Activated naive CD4-positive, alpha-beta T cell treated with anti-CD3 and anti-CD28 coated beads, Interleukin-2, amount 50 U/mL, for 24 hours (primary cell): ENCODE results near the gene CALHM4.

Experiments
- H3K27ac Mint-ChIP-seq: one replicate; pipeline ENCODE4 v1.8.0; 2021; ENCODE audit warnings: mild to moderate bottlenecking, mixed read lengths
- H3K27me3 Mint-ChIP-seq: one replicate; pipeline ENCODE4 v1.8.0; 2021; ENCODE audit warnings: mixed read lengths
- H3K36me3 Mint-ChIP-seq: one replicate; pipeline ENCODE4 v1.8.0; 2021; ENCODE audit warnings: mixed read lengths
- H3K4me1 Mint-ChIP-seq: one replicate; pipeline ENCODE4 v1.8.0; 2021; ENCODE audit warnings: mixed read lengths
- H3K4me3 Mint-ChIP-seq: one replicate; pipeline ENCODE4 v1.8.0; 2021; ENCODE audit warnings: mild to moderate bottlenecking, mixed read lengths
- H3K9me3 Mint-ChIP-seq: one replicate; pipeline ENCODE4 v1.8.0; 2021; ENCODE audit warnings: mixed read lengths

The CALHM4 gene, protein sequence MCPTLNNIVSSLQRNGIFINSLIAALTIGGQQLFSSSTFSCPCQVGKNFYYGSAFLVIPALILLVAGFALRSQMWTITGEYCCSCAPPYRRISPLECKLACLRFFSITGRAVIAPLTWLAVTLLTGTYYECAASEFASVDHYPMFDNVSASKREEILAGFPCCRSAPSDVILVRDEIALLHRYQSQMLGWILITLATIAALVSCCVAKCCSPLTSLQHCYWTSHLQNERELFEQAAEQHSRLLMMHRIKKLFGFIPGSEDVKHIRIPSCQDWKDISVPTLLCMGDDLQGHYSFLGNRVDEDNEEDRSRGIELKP

DNA sequence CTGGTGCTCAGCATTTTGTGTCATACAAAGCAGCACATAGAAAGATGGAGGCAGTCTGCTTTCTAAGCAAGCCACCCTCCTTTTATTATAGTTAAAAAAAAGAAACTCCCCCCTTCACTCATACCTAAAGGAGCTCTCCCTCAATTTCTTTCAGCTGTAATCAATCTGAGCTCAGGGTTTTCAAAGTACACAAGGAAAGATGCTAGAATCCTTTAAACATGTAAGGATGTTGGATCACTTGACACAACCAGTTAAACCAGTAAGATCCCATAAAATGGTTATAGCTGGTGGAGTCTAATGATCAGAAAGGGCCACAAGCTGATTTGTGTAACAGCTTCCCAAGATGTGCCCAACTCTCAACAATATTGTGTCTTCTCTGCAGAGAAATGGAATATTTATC, at the start of gene CALHM4:
Gene CALHM4 (plus strand): TSS at position 301 of the 400 bp plus-strand sequence. CDS start 43 bp downstream, at position 344.
- Mint-ChIP-seq H3K9me3 (no peaks in the 10 kb centered on the region), H3K4me1 (no peaks in the 10 kb centered on the region), H3K36me3 (no peaks in the 10 kb centered on the region), H3K27ac (no peak within 1 kb of the TSS), H3K4me3 (no peak within 1 kb of the TSS), H3K27me3 (peaks cover 7% of the 10 kb centered on the region)

DNA sequence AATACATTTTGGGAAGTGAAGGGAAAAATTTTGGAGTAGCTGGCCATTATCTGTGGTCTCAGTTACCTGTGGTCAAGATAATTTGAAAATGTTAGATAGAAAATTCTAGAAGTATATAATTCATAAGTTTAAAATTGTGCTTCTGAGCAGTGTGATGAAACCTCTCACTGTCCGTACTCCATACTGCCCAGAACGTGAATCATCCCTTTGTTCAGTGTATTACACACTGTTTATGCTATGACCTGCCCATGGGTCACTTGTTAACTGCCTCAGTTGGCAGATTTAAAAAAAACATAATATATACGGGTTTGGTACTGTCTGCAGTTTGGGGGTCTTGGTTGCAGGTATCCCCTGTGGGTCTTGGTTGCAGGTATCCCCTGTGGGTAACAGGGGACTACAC, 46.2 kb upstream of the CALHM4 start:
- Mint-ChIP-seq H3K27me3 (peaks cover 22% of the 10 kb centered on the region), H3K4me3 (no peak overlapping the region), H3K4me1 (no peaks in the 10 kb centered on the region), H3K9me3 (peaks cover 15% of the 10 kb centered on the region), H3K36me3 (peaks cover 2% of the 10 kb centered on the region), H3K27ac (no peak overlapping the region)

DNA sequence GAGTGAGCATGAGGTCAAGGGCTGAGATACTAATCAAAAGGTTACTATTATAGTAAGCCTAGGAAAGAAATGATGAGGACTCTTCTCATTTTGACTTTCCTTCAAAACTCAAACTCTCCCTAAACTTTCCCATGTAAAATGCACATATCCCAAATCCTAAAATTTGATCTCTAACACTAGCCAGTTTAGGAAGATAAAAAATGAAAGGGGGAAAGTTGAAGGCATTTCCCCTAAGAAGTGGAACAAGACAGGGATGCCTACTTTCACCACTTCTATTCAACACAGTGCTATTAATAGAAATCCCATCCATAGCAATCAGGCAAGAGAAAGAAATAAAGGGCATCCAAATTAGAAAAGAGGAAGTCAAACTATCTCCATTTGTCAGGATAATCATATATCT, 45.0 kb upstream of the CALHM4 start:
- peaks cover 15% of the 10 kb centered on the region for H3K27me3 Mint-ChIP-seq
- peaks cover 15% of the 10 kb centered on the region for H3K9me3 Mint-ChIP-seq
- no peak overlapping the region for H3K27ac Mint-ChIP-seq
- H3K4me3 Mint-ChIP-seq, result no peak overlapping the region
- H3K36me3 Mint-ChIP-seq, result peaks cover 2% of the 10 kb centered on the region
- H3K4me1 Mint-ChIP-seq, result no peaks in the 10 kb centered on the region

DNA sequence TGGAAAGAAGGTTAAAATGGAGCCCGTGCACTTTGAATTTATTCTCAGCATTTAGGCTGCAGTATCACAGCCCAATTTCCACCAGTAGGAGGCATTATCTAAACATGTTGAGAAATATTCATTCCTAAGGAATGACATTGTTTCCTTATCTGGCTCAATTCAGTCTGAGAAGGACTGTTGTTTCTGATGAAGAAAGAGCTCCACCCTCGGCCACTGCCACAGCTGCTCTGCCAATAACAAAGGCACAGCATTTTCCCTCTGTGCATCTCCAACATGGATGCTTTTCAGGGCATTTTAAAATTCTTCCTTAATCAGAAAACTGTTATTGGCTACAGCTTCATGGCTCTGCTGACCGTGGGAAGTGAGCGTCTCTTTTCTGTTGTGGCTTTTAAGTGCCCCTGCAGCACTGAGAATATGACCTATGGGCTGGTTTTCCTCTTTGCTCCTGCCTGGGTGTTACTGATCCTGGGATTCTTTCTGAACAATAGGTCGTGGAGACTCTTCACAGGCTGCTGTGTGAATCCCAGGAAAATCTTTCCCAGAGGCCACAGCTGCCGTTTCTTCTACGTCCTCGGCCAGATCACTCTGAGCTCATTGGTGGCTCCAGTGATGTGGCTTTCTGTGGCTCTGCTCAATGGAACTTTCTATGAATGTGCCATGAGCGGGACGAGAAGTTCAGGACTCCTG, 42.0 kb upstream of the CALHM4 start, which contains the start of gene CALHM5:
Gene CALHM5 (plus strand): TSS at position 216 of the 687 bp plus-strand sequence. CDS start 58 bp downstream, at position 274.
- no peaks in the 10 kb centered on the region for H3K4me1 Mint-ChIP-seq
- H3K27ac Mint-ChIP-seq, result no peak within 1 kb of the TSS
- H3K36me3 Mint-ChIP-seq, result no peaks in the 10 kb centered on the region
- peaks cover 10% of the 10 kb centered on the region for H3K9me3 Mint-ChIP-seq
- H3K27me3 Mint-ChIP-seq, result peaks cover 6% of the 10 kb centered on the region
- no peak within 1 kb of the TSS for H3K4me3 Mint-ChIP-seq

DNA sequence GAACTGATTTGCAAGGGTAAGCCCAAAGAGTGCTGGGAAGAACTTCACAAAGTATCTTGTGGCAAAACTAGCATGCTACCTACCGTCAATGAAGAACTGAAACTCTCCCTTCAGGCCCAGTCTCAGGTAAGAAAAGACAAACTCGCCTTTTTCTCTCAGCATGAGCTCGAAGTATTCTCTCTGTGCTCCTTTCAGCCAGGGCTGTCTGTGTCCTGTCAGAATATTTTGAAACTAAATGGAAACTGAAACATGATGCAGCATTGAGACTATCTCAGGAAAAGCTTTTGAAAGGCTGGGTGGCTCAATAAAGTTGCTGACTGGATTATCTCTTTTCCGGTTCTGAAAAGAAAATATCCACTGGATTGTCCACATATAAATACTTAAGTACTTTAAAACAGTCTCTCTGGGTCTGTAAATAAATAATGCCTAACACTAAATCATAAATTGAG, 41.4 kb upstream of the CALHM4 start:
- Mint-ChIP-seq H3K27ac (no peak overlapping the region), H3K9me3 (peaks cover 10% of the 10 kb centered on the region), H3K27me3 (peaks cover 4% of the 10 kb centered on the region), H3K4me3 (no peak overlapping the region), H3K36me3 (no peaks in the 10 kb centered on the region), H3K4me1 (no peaks in the 10 kb centered on the region)

DNA sequence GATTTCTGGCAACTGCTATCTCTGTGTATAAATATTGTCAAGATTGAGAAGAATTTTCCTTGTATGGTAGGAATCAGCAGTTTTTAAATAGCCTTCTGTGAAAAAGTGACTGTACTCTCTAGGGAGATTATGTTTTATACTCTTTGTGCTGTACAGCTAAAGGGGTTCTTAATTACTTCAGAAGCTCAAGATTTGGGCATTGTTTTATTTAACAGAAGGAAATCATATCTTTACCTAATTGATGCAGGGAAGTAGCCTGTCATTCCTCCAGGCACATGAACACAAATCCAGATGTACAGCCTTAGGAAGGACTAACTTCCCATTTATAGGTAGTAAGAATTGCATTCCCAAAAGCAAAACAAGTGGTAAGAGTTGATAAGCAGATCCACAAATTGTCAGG, 40.8 kb upstream of the CALHM4 start:
- Mint-ChIP-seq H3K4me3 (no peak overlapping the region), H3K27me3 (peaks cover 2% of the 10 kb centered on the region), H3K36me3 (no peaks in the 10 kb centered on the region), H3K27ac (no peak overlapping the region), H3K9me3 (peaks cover 10% of the 10 kb centered on the region), H3K4me1 (no peaks in the 10 kb centered on the region)

DNA sequence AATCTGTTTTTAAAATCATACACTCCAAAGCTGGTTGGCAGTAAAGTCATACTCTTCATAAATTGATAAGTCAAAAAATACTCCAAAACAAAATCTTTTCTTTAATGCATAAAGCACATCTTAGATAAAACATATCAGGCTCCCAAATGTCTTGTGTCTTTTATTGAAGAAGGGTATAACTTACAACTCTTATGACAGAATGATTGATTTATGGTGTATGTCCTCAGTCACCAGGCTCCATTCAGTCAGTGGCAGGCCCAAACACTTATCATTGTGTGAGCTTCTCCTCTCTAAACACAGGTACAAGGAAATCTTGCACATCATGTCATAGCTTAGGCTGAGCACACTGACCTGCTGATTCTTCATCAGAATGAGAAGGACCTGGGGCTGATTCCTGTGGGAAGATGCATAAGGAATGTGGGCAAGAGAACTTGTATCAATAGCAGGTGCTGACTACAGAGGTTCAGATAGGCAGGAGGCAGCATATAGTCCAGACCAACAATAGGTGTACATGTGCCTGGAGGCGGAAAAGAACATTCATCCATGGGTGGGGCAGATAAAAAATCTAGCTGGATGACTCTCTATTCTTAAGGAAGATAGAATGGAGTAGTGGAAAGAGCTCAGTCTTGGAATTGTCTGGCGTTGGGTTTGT, 40.2 kb upstream of the CALHM4 start:
- H3K9me3 Mint-ChIP-seq, result peaks cover 10% of the 10 kb centered on the region
- H3K27me3 Mint-ChIP-seq, result peaks cover 2% of the 10 kb centered on the region
- H3K4me3 Mint-ChIP-seq, result no peak overlapping the region
- H3K27ac Mint-ChIP-seq, result no peak overlapping the region
- H3K4me1 Mint-ChIP-seq, result no peaks in the 10 kb centered on the region
- no peaks in the 10 kb centered on the region for H3K36me3 Mint-ChIP-seq

DNA sequence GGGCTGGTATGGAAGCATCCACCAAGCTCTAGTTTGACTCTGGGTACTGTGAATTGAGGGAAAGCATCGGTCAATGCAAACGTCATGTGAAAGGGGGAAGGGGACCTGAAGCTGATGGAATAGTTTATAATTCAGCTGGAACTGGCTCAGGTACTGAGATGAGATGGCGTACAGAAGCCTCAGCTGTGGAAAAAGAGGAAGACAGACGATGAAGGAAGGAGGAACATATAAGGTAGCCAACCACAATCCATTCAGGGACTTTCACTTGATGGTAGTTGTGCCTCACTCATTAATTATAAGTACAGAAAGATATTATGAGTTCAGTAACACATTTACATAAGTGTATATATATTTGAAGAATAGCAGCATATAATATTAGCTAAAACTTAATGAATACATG, 39.4 kb upstream of the CALHM4 start:
- H3K4me1 Mint-ChIP-seq, result no peaks in the 10 kb centered on the region
- H3K36me3 Mint-ChIP-seq, result no peaks in the 10 kb centered on the region
- H3K27ac Mint-ChIP-seq, result no peak overlapping the region
- H3K27me3 Mint-ChIP-seq, result peaks cover 2% of the 10 kb centered on the region
- no peak overlapping the region for H3K4me3 Mint-ChIP-seq
- H3K9me3 Mint-ChIP-seq, result peaks cover 4% of the 10 kb centered on the region

DNA sequence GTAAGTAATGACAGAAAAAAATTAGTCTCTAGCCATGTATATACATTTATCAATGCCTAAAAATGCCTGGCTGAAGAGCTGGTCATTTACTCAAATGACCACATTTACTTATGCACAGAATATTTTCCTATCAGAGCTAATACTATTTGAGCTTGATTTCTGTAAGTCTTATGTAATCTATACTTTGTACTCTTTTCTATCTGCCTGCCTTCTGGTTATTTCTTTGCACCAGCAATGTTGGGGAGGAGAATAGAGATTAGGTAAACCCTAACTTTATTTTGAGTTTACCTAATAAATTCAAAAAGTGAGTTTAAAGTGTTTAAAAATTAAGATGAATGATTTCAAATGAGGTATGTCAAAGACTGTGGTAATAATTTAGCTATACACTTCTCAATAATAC, 38.4 kb upstream of the CALHM4 start:
- Mint-ChIP-seq H3K27ac (no peak overlapping the region), H3K9me3 (no peaks in the 10 kb centered on the region), H3K27me3 (no peaks in the 10 kb centered on the region), H3K4me3 (no peak overlapping the region), H3K36me3 (no peaks in the 10 kb centered on the region), H3K4me1 (no peaks in the 10 kb centered on the region)

DNA sequence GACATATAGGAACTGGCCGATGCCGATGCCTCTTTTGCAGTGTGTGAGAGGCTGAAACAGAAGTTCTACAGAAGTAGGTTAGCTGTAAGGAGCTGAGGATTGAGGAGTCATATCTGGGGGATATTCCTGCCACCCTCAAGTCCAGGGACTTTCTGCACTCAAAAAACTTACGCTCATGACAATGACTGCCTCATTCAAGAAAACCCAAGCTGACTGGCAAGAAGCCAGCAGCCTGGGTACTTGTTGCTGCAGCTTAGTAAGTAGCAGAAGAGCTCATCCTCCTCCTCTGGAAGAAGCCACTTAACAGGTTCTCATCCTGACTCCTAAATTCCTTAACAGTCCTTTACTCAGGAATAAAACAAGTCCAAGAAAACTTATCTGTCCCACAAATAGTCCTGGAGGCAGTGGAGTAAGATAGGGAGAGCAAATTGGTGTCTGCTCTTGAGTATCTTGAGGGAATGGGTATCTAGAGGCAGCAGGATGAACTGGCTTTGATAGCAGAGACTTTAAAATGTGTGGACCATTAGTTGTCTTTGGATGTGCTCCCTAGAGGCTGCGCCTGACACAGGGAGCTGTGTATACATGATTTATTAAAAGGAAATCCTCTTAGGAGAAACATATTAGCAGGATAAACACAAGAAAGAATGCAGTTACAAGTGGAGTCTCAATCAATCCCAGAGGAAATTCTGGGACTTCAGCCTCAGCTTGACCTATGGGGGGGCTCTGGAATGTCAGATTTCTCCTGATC, 34.8 kb upstream of the CALHM4 start:
- H3K27me3 Mint-ChIP-seq, result no peaks in the 10 kb centered on the region
- no peak overlapping the region for H3K4me3 Mint-ChIP-seq
- no peaks in the 10 kb centered on the region for H3K36me3 Mint-ChIP-seq
- no peaks in the 10 kb centered on the region for H3K4me1 Mint-ChIP-seq
- no peaks in the 10 kb centered on the region for H3K9me3 Mint-ChIP-seq
- H3K27ac Mint-ChIP-seq, result no peak overlapping the region

DNA sequence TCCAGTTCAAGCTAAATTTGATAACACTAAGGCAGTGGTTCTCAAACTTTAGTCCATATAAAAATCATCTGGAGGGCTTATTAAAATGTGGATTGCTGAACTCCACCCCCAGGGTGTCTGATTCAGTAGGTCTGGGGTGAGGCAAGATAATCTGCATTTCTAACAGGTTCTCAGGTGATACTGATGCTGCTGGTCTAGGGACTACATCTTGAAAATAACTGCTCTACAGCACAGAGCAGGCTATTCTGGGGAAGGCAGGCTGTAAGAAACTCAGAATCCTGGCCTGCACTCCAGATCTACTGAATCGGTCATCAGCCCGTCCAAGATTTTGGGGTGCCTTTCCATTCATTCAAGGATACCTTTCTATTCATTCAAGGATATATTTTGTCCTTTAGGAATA, 30.7 kb upstream of the CALHM4 start:
- H3K36me3 Mint-ChIP-seq, result no peaks in the 10 kb centered on the region
- H3K27ac Mint-ChIP-seq, result no peak overlapping the region
- no peaks in the 10 kb centered on the region for H3K9me3 Mint-ChIP-seq
- no peak overlapping the region for H3K4me3 Mint-ChIP-seq
- H3K27me3 Mint-ChIP-seq, result peaks cover 7% of the 10 kb centered on the region
- no peaks in the 10 kb centered on the region for H3K4me1 Mint-ChIP-seq

DNA sequence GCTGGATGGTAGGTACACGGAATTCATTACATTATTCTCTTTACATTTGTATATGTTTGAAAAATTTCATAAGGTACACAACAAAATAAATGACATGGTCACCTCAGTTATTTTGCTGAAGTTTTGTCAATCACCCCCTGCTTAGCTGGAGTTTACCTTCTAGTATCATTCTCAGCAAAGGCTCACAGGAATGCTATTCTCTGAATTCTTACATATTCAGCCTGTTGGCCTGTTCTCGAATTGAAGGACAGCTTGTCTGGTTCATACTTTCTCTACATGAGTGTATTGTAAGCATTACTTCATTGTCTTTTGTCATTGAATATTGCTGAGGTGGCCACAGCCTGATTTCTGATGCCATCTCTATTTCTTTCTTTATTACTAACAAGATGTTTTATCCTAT, 29.3 kb upstream of the CALHM4 start:
- H3K4me1 Mint-ChIP-seq, result no peaks in the 10 kb centered on the region
- peaks cover 10% of the 10 kb centered on the region for H3K27me3 Mint-ChIP-seq

DNA sequence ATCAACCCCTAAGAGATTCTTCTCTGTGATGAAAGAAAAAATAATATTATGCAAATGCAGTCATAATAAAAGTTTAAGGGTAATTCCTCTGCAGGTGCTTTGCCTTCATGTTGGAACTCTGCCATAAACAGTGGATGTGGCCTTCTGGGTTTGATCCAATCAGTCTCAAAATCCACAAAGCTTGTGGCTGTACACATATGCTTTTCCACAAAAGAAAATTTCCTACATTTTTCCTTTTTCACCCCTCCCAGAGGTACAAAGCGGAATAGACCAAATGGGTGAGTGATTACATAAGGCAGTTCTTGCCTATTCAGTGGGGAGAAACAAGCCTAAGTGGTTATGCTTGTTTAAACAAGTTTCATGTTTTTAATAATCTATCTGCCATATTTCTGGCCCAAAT, 25.4 kb upstream of the CALHM4 start:
- peaks cover 24% of the 10 kb centered on the region for H3K27me3 Mint-ChIP-seq
- no peaks in the 10 kb centered on the region for H3K4me1 Mint-ChIP-seq
- no peak overlapping the region for H3K4me3 Mint-ChIP-seq
- H3K27ac Mint-ChIP-seq, result no peak overlapping the region
- no peaks in the 10 kb centered on the region for H3K36me3 Mint-ChIP-seq
- no peaks in the 10 kb centered on the region for H3K9me3 Mint-ChIP-seq

More for the DNA sequence above, 29.3 kb upstream of the CALHM4 start:
- H3K36me3 Mint-ChIP-seq, result no peaks in the 10 kb centered on the region
- H3K9me3 Mint-ChIP-seq, result no peaks in the 10 kb centered on the region
- H3K4me3 Mint-ChIP-seq, result no peak overlapping the region
- H3K27ac Mint-ChIP-seq, result no peak overlapping the region

DNA sequence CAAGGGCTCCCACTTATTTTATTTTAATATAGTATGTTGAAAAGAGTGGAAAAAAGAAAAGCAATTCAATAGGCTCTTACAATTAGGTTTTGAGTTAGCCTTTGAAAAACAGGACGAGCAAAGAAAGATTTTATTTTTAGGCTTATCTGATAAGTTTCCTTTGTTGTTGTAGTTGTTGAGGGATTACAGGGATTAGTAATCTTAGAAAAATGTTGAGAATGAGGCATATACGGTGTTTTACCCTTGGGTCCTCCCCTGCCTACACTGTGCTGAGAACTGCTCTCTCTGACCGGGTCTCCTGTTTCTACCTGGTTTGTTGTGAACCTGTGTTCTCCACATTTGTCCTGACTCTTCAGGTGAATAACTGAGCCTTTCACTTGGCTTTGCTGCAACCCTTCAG, 24.8 kb upstream of the CALHM4 start:
- H3K27ac Mint-ChIP-seq, result no peak overlapping the region
- no peaks in the 10 kb centered on the region for H3K36me3 Mint-ChIP-seq
- H3K27me3 Mint-ChIP-seq, result peaks cover 24% of the 10 kb centered on the region
- no peak overlapping the region for H3K4me3 Mint-ChIP-seq
- no peaks in the 10 kb centered on the region for H3K9me3 Mint-ChIP-seq
- H3K4me1 Mint-ChIP-seq, result no peaks in the 10 kb centered on the region

DNA sequence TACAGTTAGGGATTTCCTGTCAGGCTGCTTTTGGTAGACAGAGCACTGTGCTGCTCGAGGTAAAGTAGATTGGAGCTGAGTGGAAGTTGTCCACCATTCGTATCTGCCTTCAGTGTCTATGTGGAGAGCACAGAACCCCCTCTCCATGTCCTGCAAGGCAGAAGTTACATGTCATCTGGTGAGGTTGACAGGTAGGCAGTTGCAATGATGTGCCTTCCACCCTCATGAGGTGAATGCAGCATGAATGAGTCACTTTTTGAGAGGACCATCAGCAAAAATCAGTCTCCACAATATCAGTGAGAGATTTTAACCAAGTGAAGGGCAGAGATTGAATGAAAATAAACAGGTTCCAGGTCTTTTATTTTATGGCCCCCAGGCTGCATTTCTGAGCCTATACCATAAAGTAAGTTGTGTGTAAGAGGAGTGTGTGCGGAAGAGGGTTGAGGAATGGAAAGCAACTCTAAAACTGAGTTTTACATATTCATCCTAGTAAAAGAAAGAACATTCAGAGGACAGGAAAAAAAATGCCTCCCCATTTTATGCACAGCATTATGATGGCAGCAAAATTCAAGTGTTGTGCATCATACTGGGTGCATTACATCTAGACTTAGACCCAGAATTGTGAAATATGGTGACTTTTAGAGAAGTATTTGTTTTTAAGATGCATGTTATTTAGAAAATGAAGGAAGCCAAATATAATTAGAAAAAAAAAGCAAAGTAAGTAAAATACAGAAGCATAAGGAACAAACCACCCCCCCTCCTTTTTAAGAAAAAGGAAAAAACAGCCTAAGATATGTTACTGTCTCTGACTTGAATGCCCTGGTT, 23.9 kb upstream of the CALHM4 start:
- H3K27ac Mint-ChIP-seq, result no peak overlapping the region
- no peaks in the 10 kb centered on the region for H3K36me3 Mint-ChIP-seq
- no peaks in the 10 kb centered on the region for H3K4me1 Mint-ChIP-seq
- H3K4me3 Mint-ChIP-seq, result no peak overlapping the region
- H3K9me3 Mint-ChIP-seq, result no peaks in the 10 kb centered on the region
- peaks cover 24% of the 10 kb centered on the region for H3K27me3 Mint-ChIP-seq
